GM13976 (cell line): Measurements from ENCODE around the gene BACE2.
A peak's percentile ranks its signal among the peaks of the same experiment; 100 is the strongest.

Source experiments
- DNase-seq: peaks from one replicate; pipeline ENCODE4 v3.0.0; 2012; ENCODE audit warnings: low spot score
- CTCF ChIP-seq: IDR thresholded peaks from 2 replicates; pipeline ENCODE4 v1.5.1; 2012; ENCODE audit warnings: borderline replicate concordance, mild to moderate bottlenecking; ENCODE audit not compliant: insufficient read depth; ENCODE audit errors: extremely low read depth, missing control alignments, control extremely low read depth
- in situ Hi-C: fragments of 300-500 bp; cut with MboI; formaldehyde crosslinking; loops from one replicate; pipeline ENCODE4 v1.12.0; 2022; ENCODE audit warnings: low sequenced_read_pairs, mixed read lengths, inconsistent platforms; ENCODE audit not compliant: unreplicated experiment

The BACE2 gene

GRCh38 chr21:41319273-41319672 is 151.3 kb downstream of the BACE2 start:
- TF ChIP-seq CTCF, result no peak
- DNase-seq, result no peak
- in situ Hi-C loops, result no loop called here

GRCh38 chr21:41321211-41321907 is 153.4 kb downstream of the BACE2 start:
- in situ Hi-C loops, result no loop called here
- peak; percentile 26 for TF ChIP-seq CTCF
- DNase-seq, result peak; percentile 63

DNA sequence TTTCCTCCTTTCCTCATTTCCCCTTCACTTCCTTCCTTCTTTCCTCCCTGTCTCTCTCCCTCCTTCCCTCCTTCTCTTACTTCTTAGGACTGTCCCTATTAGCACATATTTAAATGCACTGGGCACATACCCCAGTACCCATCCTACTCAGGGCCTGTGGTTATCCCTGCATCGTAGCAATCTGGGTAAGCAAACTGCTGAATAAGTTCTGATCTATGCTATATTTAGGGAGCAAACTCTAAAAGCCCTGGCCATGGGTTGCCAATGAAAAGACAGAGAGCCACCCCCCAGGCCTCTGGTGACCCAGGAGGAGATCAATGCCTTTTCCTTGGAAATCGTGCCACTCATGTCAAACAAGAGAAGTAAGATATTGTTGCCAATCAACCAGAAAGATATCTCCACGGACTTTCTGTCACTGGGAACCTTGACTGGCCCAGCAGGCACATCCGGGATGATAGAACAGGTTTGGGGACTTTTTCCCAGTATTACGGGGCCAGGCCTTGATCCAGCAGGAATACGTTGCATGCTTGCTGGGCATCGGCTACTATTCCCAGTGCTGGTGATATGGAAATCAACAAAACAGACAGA is 154.0 kb downstream of the BACE2 start:
- DNase-seq, result no peak
- no peak for TF ChIP-seq CTCF
- in situ Hi-C loops, result no loop called here

GRCh38 chr21:41322496-41323382 is 154.8 kb downstream of the BACE2 start:
- no peak for DNase-seq
- in situ Hi-C loops, result no loop called here
- TF ChIP-seq CTCF, result no peak

- TF ChIP-seq CTCF, result no peak
- in situ Hi-C loops, result no loop called here
- no peak for DNase-seq
Measured at GRCh38 chr21:41325138-41325912, 157.4 kb downstream of the BACE2 start.
